ENCODE results near the gene FRY. TPM values are rescaled to one million over a fixed set of nuclear protein-coding genes. Genes with fewer than 3 reads are reported as not detected.
A peak's percentile ranks its signal among the peaks of the same experiment; 100 is the strongest.
"Not testable (repeated sequence)": the region's sequence is repeated elsewhere in the genome, so short reads cannot be mapped to it uniquely, and the experiment has no call there.

Gene FRY
- 1 to 10 TPM; 1.2 to 1.5 TPM for total RNA-seq

- H3K4me3 Mint-ChIP-seq, result peak within 1 kb of the TSS; percentile 77
- H3K36me3 Mint-ChIP-seq, result no peaks in the 10 kb centered on the region
- H3K4me1 Mint-ChIP-seq, result peaks cover 10% of the 10 kb centered on the region
- peak within 1 kb of the TSS; percentile 50 for H3K27ac Mint-ChIP-seq
- peak; percentile 61 for DNase-seq
- CTCF ChIA-PET, result interaction anchor here (1.0 kb wide), 1 partner anchor 30 kb away, joined by 3 read pairs; no protein-coding TSS in a partner anchor
- ATAC-seq, result peak; percentile 77
- H3K27me3 Mint-ChIP-seq, result peaks cover 57% of the 10 kb centered on the region
- no peaks in the 10 kb centered on the region for H3K9me3 Mint-ChIP-seq (ENCODE audit: low read depth)
Observed at GRCh38 chr13:32031025-32031814, at the start of gene FRY. TSS of gene FRY (plus strand) at chr13:32031774. CDS start at chr13:32031796, 22 bp downstream.

- H3K36me3 Mint-ChIP-seq, result no peaks in the 10 kb centered on the region
- H3K27ac Mint-ChIP-seq, result no peak overlapping the region
- H3K4me1 Mint-ChIP-seq, result no peaks in the 10 kb centered on the region
- DNase-seq (no peak), ATAC-seq (no peak)
- peaks cover 2% of the 10 kb centered on the region for H3K27me3 Mint-ChIP-seq
- no peaks in the 10 kb centered on the region for H3K9me3 Mint-ChIP-seq (ENCODE audit: low read depth)
- CTCF ChIA-PET, result interaction anchor here (0.6 kb wide), 1 partner anchor 125 kb away, joined by 3 read pairs; no protein-coding TSS in a partner anchor
- no peak overlapping the region for H3K4me3 Mint-ChIP-seq
Observed at GRCh38 chr13:31982124-31982523, 49.5 kb upstream of the FRY start.

GRCh38 chr13:31982540-31982939 is 49.0 kb upstream of the FRY start:
- ATAC-seq (no peak), DNase-seq (no peak)
- no peak overlapping the region for H3K4me3 Mint-ChIP-seq
- CTCF ChIA-PET, result interaction anchor here (0.9 kb wide), 1 partner anchor 67 kb away, joined by 3 read pairs; no protein-coding TSS in a partner anchor
- H3K27me3 Mint-ChIP-seq, result peaks cover 2% of the 10 kb centered on the region
- H3K4me1 Mint-ChIP-seq, result no peaks in the 10 kb centered on the region
- H3K36me3 Mint-ChIP-seq, result no peaks in the 10 kb centered on the region
- H3K27ac Mint-ChIP-seq, result no peak overlapping the region
- H3K9me3 Mint-ChIP-seq (ENCODE audit: low read depth), result no peaks in the 10 kb centered on the region

GRCh38 chr13:31983696-31984095 is 47.9 kb upstream of the FRY start:
- CTCF ChIA-PET, result not testable (repeated sequence)

GRCh38 chr13:31984388-31984787 is 47.2 kb upstream of the FRY start:
- CTCF ChIA-PET; ATAC-seq; H3K27ac Mint-ChIP-seq; H3K4me1 Mint-ChIP-seq; H3K27me3 Mint-ChIP-seq; H3K36me3 Mint-ChIP-seq; H3K4me3 Mint-ChIP-seq; H3K9me3 Mint-ChIP-seq (ENCODE audit: low read depth); DNase-seq: not testable (repeated sequence)

More at GRCh38 chr13:31983696-31984095, 47.9 kb upstream of the FRY start:
- H3K27me3 Mint-ChIP-seq; H3K27ac Mint-ChIP-seq; DNase-seq; H3K4me3 Mint-ChIP-seq; H3K9me3 Mint-ChIP-seq (ENCODE audit: low read depth); ATAC-seq; H3K36me3 Mint-ChIP-seq; H3K4me1 Mint-ChIP-seq: not testable (repeated sequence)

GRCh38 chr13:31986676-31987470 is 44.7 kb upstream of the FRY start:
- H3K9me3 Mint-ChIP-seq (ENCODE audit: low read depth), result no peaks in the 10 kb centered on the region
- no peak for DNase-seq
- no peak overlapping the region for H3K27ac Mint-ChIP-seq
- no peaks in the 10 kb centered on the region for H3K36me3 Mint-ChIP-seq
- ATAC-seq, result no peak
- H3K4me1 Mint-ChIP-seq, result no peaks in the 10 kb centered on the region
- CTCF ChIA-PET, result interaction anchor here (1.0 kb wide), 1 partner anchor 50 kb away, joined by 3 read pairs; no protein-coding TSS in a partner anchor
- no peak overlapping the region for H3K4me3 Mint-ChIP-seq
- peaks cover 2% of the 10 kb centered on the region for H3K27me3 Mint-ChIP-seq

GRCh38 chr13:31987535-31988170 is 43.9 kb upstream of the FRY start:
- Mint-ChIP-seq H3K27me3 (peaks cover 2% of the 10 kb centered on the region), H3K36me3 (no peaks in the 10 kb centered on the region), H3K4me3 (no peak overlapping the region), H3K4me1 (no peaks in the 10 kb centered on the region), H3K27ac (no peak overlapping the region), H3K9me3 (ENCODE audit: low read depth) (no peaks in the 10 kb centered on the region)
- CTCF ChIA-PET, result no interaction called here
- DNase-seq, result no peak
- no peak for ATAC-seq

GRCh38 chr13:31994367-31994766 is 37.2 kb upstream of the FRY start:
- CTCF ChIA-PET, result not testable (repeated sequence)

GRCh38 chr13:31996601-31997000 is 35.0 kb upstream of the FRY start:
- CTCF ChIA-PET, result no interaction called here
- DNase-seq, result no peak
- Mint-ChIP-seq H3K27me3 (no peaks in the 10 kb centered on the region), H3K4me3 (no peak overlapping the region), H3K9me3 (ENCODE audit: low read depth) (no peaks in the 10 kb centered on the region), H3K36me3 (no peaks in the 10 kb centered on the region), H3K4me1 (no peaks in the 10 kb centered on the region), H3K27ac (no peak overlapping the region)
- no peak for ATAC-seq

More at GRCh38 chr13:31994367-31994766, 37.2 kb upstream of the FRY start:
- H3K9me3 Mint-ChIP-seq (ENCODE audit: low read depth); H3K36me3 Mint-ChIP-seq; H3K27me3 Mint-ChIP-seq; DNase-seq; H3K4me3 Mint-ChIP-seq; H3K27ac Mint-ChIP-seq; ATAC-seq; H3K4me1 Mint-ChIP-seq: not testable (repeated sequence)

- CTCF ChIA-PET, result interaction anchor here (0.6 kb wide), 1 partner anchor 15 kb away, joined by 3 read pairs; no protein-coding TSS in a partner anchor
Observed at GRCh38 chr13:31997641-31998040, 33.9 kb upstream of the FRY start.

GRCh38 chr13:31998131-31998530 is 33.4 kb upstream of the FRY start:
- CTCF ChIA-PET, result no interaction called here
- Mint-ChIP-seq H3K9me3 (ENCODE audit: low read depth) (no peaks in the 10 kb centered on the region), H3K27ac (no peak overlapping the region), H3K36me3 (no peaks in the 10 kb centered on the region), H3K4me1 (no peaks in the 10 kb centered on the region), H3K27me3 (no peaks in the 10 kb centered on the region), H3K4me3 (no peak overlapping the region)
- DNase-seq, result no peak
- ATAC-seq, result no peak

More at GRCh38 chr13:31997641-31998040, 33.9 kb upstream of the FRY start:
- DNase-seq, result no peak
- Mint-ChIP-seq H3K4me3 (no peak overlapping the region), H3K4me1 (no peaks in the 10 kb centered on the region), H3K27ac (no peak overlapping the region), H3K36me3 (no peaks in the 10 kb centered on the region), H3K27me3 (no peaks in the 10 kb centered on the region), H3K9me3 (ENCODE audit: low read depth) (no peaks in the 10 kb centered on the region)
- no peak for ATAC-seq

- CTCF ChIA-PET, result interaction anchor here (1.2 kb wide), 1 partner anchor 31 kb away, joined by 3 read pairs; the partner anchor contains the start of gene FRY
- H3K27me3 Mint-ChIP-seq; DNase-seq; H3K36me3 Mint-ChIP-seq; H3K4me3 Mint-ChIP-seq; H3K27ac Mint-ChIP-seq; H3K9me3 Mint-ChIP-seq (ENCODE audit: low read depth); ATAC-seq; H3K4me1 Mint-ChIP-seq: not testable (repeated sequence)
Observed at GRCh38 chr13:32000754-32001153, 30.8 kb upstream of the FRY start.

GRCh38 chr13:32001154-32001768 is 30.3 kb upstream of the FRY start:
- DNase-seq (no peak), ATAC-seq (no peak)
- Mint-ChIP-seq H3K27me3 (peaks cover 6% of the 10 kb centered on the region), H3K27ac (no peak overlapping the region), H3K4me3 (no peak overlapping the region), H3K4me1 (no peaks in the 10 kb centered on the region), H3K9me3 (ENCODE audit: low read depth) (no peaks in the 10 kb centered on the region), H3K36me3 (no peaks in the 10 kb centered on the region)
- CTCF ChIA-PET, result interaction anchor here (0.7 to 1.2 kb wide), 2 partner anchors 30 to 91 kb away, joined by 3 to 4 read pairs; partner anchors contain the start of gene FRY
